ENCODE measurements around the gene TMEM184C. TPM values are rescaled to one million over a fixed set of nuclear protein-coding genes. Genes with fewer than 3 reads are reported as not detected.

Gene TMEM184C
- total and polyA plus RNA-seq, 2 of the 8 experiments (the other 6 are each of a cell fraction or from before 2014, with no cell fraction given): 11.1 to 42.4 TPM

DNA sequence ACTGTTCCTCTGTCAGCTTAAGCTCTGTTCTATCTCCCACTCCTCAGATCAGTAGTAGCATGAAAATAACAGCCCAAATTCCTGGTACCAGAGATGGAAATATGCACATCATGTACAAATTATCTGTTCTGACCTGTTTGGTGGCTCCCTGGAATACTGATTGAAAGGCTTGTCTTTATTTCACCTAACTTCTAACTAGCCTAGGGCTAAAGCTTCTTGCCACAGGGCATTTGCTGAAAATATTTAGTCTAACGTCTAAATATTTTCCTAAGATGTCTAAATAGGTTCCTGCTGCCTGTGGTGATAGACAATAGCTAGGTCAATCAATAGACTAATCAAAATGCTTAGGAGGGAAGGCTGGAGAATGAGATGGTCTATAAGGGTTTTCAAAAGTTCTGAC, 79.7 kb downstream of the TMEM184C start (continued):
- no peak for TF ChIP-seq TAF1 (IDR thresholded peaks at IDR 0.05; ENCODE audit: low read depth, low read length)
- TF ChIP-seq HDAC2 (IDR thresholded peaks at IDR 0.05; ENCODE audit: borderline replicate concordance in 1 of 2, low read depth in 2 of 2, low read length in 2 of 2): no peak
- TF ChIP-seq KDM5A (IDR thresholded peaks at IDR 0.05; ENCODE audit: low read length): no peak

Measured in H1 (cell line).